ENCODE results near the gene HTRA3. TPM values are rescaled to one million over a fixed set of nuclear protein-coding genes. Genes with fewer than 3 reads are reported as not detected.
A peak's percentile ranks its signal among the peaks of the same experiment; 100 is the strongest.

The HTRA3 gene
- polyA plus RNA-seq, 1 donor: 7.2 TPM

- DNase-seq: no peak
Observed at GRCh38 chr4:8233672-8234484, 35.7 kb upstream of the HTRA3 start.

- no peak for DNase-seq
Observed at GRCh38 chr4:8234715-8235114, 34.8 kb upstream of the HTRA3 start.

GRCh38 chr4:8235224-8235623 lies 34.3 kb upstream of the HTRA3 start:
- no peak for DNase-seq

GRCh38 chr4:8235686-8236085 lies 33.9 kb upstream of the HTRA3 start:
- DNase-seq: no peak

- no peak for DNase-seq
Observed at GRCh38 chr4:8236106-8236919, 33.2 kb upstream of the HTRA3 start.

GRCh38 chr4:8236920-8237195 lies 32.7 kb upstream of the HTRA3 start:
- no peak for DNase-seq

GRCh38 chr4:8237256-8237989 lies 32.1 kb upstream of the HTRA3 start:
- DNase-seq: no peak

- no peak for DNase-seq
Observed at GRCh38 chr4:8238036-8238511, 31.5 kb upstream of the HTRA3 start.

- DNase-seq: no peak
Observed at GRCh38 chr4:8238515-8239053, 31.0 kb upstream of the HTRA3 start.

GRCh38 chr4:8239226-8239625 lies 30.3 kb upstream of the HTRA3 start:
- no peak for DNase-seq

- DNase-seq: no peak
Observed at GRCh38 chr4:8239661-8240060, 29.9 kb upstream of the HTRA3 start.

GRCh38 chr4:8240211-8241041 lies 29.1 kb upstream of the HTRA3 start:
- no peak for DNase-seq

GRCh38 chr4:8241211-8241779 lies 28.3 kb upstream of the HTRA3 start:
- DNase-seq: no peak

- peak; percentile 94 for DNase-seq
Observed at GRCh38 chr4:8241895-8242696, 27.5 kb upstream of the HTRA3 start.

- DNase-seq: no peak
Observed at GRCh38 chr4:8242782-8243560, 26.6 kb upstream of the HTRA3 start.

GRCh38 chr4:8244001-8244757 lies 25.4 kb upstream of the HTRA3 start:
- DNase-seq: no peak

- DNase-seq: no peak
Observed at GRCh38 chr4:8244931-8245460, 24.6 kb upstream of the HTRA3 start.
